MM.1S (cell line): ENCODE measurements around the gene BCL2A1.

Experiments
- CTCF ChIP-seq: fragments of 300-600 bp; sonication (generic); IDR thresholded peaks from 2 replicates; pipeline ENCODE4 v1.5.1; 2016; ENCODE audit warnings: antibody characterized with exemption, low read length, mixed read lengths
- EZH2 ChIP-seq: fragments of 300-600 bp; sonication (generic); optimal IDR thresholded peaks from 2 replicates; pipeline ENCODE3; 2017; ENCODE audit warnings: low read depth, mild to moderate bottlenecking, antibody characterized with exemption, low read length, mixed read lengths
- EZH2phosphoT487 ChIP-seq: fragments of 300-600 bp; sonication (generic); IDR thresholded peaks from 2 replicates; pipeline ENCODE4 v1.6.1; 2018; ENCODE audit warnings: antibody characterized with exemption, low read length

DNA sequence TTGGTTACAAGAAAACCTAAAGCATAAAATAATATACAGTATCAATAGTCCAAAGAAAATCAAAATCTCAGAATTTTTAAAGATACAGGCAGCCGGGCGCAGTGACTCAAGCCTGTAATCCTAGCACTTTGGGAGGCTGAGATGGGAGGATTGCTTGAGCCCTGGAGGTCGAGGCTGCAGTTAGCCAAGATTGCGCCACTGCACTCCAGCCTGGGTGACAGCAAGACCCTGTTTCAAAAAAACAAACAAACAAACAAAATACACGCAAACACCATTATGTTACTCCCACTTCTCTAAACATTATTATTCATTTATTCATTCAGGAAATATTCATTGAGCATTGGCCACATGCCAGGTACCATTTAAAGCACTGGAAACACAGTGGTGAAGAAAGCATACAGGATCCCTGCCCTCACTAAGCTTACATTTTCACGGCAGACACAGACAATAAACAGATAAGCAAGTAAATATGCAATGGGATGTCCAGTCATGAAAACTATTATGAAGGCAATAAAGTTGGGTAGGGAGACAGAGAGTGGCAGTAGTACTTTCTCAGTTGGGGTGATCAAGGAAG lies 6.7 kb downstream of the BCL2A1 start:
- TF ChIP-seq CTCF = no peak
- TF ChIP-seq EZH2 = no peak
- no peak for TF ChIP-seq EZH2phosphoT487
